ENCODE measurements around the gene SETD9.

Gene SETD9

GRCh38 chr5:56909294-56910209, at the start of gene SETD9:
SETD9 (plus strand) TSS chr5:56909596; CDS start chr5:56909646, 50 bp downstream.
- DNase-seq (ENCODE audit: low read depth in 2 of 2): peak; percentile 67 to 82

DNA sequence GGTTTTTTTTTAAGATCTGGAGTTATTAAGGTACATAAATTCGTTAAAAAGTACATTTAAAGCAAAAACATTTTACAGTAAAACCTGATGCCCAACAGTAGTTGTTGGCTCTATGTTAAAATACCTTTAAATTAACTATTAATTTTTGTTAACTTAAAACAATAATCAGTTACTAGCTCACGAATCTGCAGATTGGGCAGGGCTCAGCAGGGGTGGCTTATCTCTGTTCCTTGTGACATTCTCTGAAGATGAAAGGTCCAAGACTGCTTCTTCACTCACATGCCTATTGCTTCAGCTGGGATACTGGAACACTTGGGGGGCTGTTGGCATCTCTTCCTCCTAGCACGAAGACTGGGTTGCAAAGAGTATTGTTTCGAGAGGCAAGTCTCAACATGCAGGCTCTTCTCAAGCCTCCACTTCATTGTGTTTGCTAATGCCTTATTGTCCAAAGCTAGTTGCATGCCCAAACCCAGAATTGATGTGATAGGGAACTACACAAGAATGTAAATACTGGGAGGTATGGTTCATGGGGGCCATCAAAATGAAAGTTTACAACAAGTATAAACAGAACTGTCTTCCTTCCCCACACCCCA, 47.4 kb upstream of the SETD9 start:
- no peak for DNase-seq (ENCODE audit: low read depth in 2 of 2)

DNA sequence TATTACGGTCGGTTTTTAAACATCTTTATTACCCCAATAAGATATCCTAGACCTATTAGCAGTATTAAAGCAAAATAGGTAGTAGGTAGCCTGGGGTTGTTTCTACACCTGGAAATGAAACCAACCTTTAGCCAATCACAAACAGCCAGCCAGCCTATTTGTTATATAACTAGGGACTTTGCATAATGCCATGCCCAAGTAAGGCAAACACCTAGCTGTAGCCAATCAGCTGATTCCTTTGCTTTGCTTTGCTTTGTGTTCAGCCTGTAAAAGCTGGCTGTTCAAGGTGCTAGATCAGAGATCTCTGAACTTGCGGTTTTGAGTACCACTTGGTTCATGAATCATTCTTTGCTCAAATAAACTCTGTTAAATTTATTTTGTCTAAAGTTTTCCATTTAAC, 46.5 kb upstream of the SETD9 start:
- DNase-seq (ENCODE audit: low read depth in 2 of 2): no peak

DNA sequence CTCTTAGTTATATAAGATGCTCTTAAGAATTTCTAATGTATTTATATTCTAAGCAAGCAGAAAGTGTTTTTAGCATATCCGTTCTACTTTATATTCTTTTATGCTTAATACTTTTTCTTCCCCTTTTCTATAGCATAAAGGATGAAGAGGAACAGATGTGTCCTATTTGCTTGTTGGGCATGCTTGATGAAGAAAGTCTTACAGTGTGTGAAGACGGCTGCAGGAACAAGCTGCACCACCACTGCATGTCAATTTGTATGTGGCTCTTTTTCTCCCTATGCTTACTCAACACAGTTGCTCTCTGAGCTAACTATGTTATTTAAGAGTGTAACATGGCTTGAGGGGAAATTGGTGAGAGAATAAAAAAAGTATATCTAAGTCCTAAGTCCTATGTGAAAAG, 37.6 kb upstream of the SETD9 start:
- no peak for DNase-seq (ENCODE audit: low read depth in 2 of 2)

GRCh38 chr5:56873056-56873455, 36.3 kb upstream of the SETD9 start:
- no peak for DNase-seq (ENCODE audit: low read depth in 2 of 2)

DNA sequence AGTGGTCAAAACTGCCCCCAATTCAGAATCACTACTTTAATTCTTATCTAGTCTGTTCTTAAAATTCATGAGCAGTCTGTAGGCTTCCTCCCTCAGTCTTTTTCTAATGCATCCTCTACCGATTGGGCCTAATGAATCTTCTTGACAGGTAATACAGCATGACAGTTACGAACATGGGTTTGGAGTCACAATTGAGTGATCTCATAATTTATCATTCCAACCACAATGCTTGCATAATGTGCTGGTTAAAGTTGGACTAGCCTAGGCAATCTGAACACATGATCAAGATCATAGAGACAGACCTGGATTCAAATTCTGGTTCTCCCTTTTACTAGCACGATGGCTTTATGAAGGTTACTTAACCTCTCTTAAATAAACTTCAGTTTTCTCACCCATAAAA, 33.1 kb upstream of the SETD9 start:
- DNase-seq (ENCODE audit: low read depth in 2 of 2): no peak

DNA sequence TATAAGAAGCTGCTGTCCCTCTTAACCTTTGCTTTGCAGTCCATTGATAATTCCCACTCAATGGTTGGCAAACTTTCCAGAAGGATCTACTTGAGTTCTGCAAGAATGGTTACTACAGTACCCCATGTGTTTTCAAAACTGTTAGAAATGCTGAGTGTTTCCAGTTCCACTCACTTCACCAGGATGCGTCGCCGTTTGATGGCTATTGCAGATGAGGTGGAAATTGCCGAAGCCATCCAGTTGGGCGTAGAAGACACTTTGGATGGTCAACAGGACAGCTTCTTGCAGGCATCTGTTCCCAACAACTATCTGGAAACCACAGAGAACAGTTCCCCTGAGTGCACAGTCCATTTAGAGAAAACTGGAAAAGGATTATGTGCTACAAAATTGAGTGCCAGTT, 27.8 kb upstream of the SETD9 start:
- DNase-seq (ENCODE audit: low read depth in 2 of 2): no peak

- no peak for DNase-seq (ENCODE audit: low read depth in 2 of 2)
These were observed 16.0 kb upstream of the SETD9 start for GRCh38 chr5:56893251-56893951.

DNA sequence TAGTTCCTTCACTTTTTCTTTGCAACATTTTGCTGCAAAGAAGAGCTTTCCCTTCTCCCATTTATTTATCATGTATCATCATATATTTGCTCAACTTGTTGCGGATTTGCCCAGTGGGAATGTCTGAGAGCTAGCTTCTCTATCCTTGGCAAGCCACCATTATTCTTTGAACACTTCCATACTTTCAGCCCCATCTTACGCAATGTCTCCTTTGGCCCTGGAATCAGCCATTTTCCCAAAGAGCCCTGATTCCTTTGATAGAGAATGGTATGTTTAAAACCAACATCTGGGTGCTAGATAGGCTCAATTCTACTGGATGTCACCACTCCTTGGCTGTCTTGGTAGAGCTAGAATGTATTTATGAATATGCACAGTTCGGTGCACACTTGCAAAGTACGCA, 12.6 kb upstream of the SETD9 start:
- DNase-seq (ENCODE audit: low read depth in 2 of 2): no peak

- DNase-seq (ENCODE audit: low read depth in 2 of 2): no peak
These were observed 11.2 kb upstream of the SETD9 start for GRCh38 chr5:56898213-56898612.

GRCh38 chr5:56900395-56900794, 9.0 kb upstream of the SETD9 start:
- no peak for DNase-seq (ENCODE audit: low read depth in 2 of 2)

- no peak for DNase-seq (ENCODE audit: low read depth in 2 of 2)
These were observed 8.4 kb upstream of the SETD9 start for GRCh38 chr5:56900858-56901578.

DNA sequence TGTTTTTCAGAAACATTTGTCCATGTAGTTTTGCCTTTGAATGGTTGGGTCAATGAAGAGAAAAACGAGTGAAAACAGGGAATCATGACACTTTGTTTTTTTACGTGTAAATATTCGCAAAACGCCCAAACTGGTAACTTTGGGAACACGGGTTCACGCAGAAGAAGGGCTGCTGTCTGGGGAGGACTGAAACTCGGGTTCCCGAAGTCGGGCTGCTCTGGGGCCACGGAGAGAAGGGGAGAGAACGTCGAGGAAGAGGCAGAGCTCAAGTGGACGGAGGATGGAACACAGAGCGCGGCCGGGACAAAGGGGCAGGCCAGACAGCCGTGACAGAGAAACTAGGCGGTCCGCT, 478 bp upstream of the SETD9 start:
- DNase-seq (ENCODE audit: low read depth in 2 of 2): no peak

DNA sequence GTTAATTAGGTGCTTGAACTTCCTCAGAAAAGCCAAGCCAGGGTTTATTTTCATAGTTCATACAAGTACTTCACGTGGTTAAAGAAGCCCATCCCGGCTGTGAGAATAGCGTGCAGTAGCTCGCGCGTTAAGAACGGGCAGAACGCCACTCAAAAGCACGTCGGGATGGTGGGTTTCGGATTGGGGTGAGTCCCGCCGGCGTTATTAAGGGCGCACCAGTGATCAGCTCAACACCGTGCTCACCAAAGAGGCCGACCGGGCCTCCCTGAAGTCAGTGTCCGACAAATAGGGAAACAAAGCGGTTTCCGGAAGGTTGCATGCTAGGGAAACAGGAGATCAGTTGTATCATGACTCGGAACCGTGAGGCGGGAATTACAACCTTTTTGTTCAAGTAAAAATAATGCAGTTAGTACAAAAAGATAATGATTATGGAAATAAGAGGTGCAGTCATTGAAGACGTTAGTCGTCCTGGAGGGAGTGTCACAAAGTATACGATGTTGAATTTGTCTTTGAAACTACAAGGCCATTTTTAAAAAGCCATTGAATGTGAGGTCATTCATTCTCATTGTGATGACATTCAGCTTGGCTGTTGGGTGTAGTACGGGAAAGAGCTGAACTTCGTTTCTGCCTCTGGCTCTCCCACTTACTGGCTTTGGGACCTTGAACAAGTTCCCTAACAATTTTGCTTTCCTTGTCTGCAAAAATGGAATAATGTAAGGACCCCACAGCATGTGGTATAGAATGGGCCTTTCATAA, 992 bp downstream of the SETD9 start:
- peak in 1 of 2 donors; percentile 1 for DNase-seq (ENCODE audit: low read depth in 2 of 2)

DNA sequence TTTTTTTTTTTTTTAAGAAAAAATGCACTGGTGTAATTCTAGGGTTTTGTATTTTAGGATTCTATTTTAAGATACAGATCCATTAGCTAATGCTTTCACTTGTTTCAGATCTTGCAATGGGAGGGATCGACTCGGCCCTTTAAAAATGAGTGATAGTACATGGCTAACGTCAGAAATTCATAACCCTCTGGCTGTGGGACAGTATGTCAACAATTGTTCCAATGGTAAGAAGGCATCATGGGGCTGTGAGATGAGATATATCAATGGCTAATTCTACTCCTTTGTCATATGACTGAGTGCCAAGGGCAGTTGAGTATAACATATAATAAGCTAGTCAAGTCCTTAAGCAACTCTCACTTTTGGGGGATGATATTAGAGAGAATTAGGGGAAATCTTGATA, 4.4 kb downstream of the SETD9 start:
- DNase-seq (ENCODE audit: low read depth in 2 of 2): no peak

- no peak for DNase-seq (ENCODE audit: low read depth in 2 of 2)
These were observed 5.3 kb downstream of the SETD9 start for GRCh38 chr5:56914678-56915077.

GRCh38 chr5:56917534-56917933, 8.1 kb downstream of the SETD9 start:
- DNase-seq (ENCODE audit: low read depth in 2 of 2): no peak

DNA sequence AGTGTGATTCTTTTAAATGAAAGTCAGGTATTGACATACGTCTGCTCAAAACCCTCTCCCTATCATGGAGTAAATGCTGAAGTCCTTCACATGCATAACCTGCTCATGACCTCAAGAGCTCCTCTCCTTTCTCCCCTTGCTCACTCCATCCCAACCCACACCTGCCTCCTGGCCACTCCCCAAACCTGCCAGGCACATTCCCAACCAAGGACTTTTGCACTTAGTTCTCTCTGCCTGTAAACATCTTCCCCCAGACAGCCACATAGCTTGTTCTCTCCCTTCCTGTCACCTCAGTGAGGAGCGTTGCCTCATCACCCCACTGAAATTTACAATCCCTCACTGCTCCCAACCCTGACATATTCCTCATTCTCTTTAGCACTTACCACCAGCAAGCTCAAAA, 8.7 kb downstream of the SETD9 start:
- no peak for DNase-seq (ENCODE audit: low read depth in 2 of 2)

DNA sequence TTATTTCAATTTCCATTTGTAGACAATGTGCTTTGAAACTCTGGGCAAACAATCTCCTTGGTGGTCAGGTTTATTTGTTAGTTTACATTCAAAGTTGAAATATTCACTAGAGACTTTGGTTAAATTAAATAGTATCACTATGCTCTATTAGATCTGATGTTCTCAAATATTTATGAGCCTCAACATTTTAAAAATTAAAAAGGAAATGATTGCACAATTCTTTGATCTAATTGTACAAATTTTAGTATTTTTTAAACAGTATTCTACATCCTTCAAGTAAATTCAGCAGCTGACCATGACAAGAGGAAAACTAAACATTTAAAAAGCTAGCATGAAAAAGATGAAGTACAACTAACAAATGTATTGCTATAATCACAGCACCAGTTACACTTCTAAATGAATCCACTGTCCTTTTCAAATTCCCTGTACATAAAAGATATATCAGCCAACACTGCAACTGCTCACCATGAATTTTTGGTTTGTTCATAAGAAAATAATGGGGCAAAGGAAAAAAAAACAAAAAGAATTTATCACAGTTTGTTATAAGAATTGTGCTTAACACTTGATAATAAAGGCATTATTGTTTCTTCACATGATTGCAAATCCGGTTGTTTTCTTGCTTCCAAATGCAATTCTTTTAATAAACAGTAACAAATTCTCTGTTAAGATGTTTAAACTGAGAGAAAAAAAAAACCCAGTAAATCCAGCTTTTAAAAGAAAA, 10.7 kb downstream of the SETD9 start:
- no peak for DNase-seq (ENCODE audit: low read depth in 2 of 2)

- no peak for DNase-seq (ENCODE audit: low read depth in 2 of 2)
These were observed 13.5 kb downstream of the SETD9 start for GRCh38 chr5:56922922-56923321.

DNA sequence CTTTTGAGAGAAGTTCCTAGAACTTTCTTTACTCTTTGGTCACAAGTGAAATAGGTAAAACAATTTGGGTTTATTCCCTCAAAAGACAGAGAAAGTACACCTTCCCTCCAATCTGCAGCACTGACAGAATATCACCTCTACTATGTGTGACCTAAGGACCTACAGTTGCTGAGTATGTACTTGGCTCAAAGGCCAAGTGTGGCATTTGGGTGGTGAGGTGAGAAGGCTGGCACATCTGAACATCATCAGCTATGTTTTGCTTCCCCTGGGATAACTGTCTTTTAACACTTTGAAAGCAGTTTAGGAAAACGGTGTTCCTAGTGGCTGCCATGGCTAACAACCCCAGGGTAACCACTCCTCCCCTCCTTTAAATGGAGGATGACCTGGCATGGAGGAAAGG, 24.9 kb downstream of the SETD9 start:
- no peak for DNase-seq (ENCODE audit: low read depth in 2 of 2)
